Neural progenitor cell (in vitro differentiated cells): ENCODE measurements around the gene NR3C2. TPM values are rescaled to one million over a fixed set of nuclear protein-coding genes. Genes with fewer than 3 reads are reported as not detected.

Source experiments
- DNase-seq: peaks from one replicate; pipeline ENCODE4 v3.0.0-alpha.2; 2016; ENCODE audit warnings: low spot score
- H2AFZ ChIP-seq: fragments of 200-600 bp; sonication (generic); replicated peaks from 2 replicates; pipeline ENCODE4 v1.6.1; 2016; ENCODE audit warnings: antibody characterized with exemption
- H3F3A ChIP-seq: fragments of 200-600 bp; sonication (generic); 2 replicates; pipeline ENCODE4 v1.6.1; 2016; ENCODE audit warnings: antibody characterized with exemption, low read depth
- H3K27ac ChIP-seq: fragments of 200-600 bp; sonication (generic); 2 replicates; pipeline ENCODE4 v1.5.1; 2016; ENCODE audit warnings: mild to moderate bottlenecking
- H3K27me3 ChIP-seq: fragments of 200-600 bp; sonication (generic); 2 replicates; pipeline ENCODE4 v1.6.1; 2016; ENCODE audit warnings: mild to moderate bottlenecking, moderate library complexity
- H3K36me3 ChIP-seq: fragments of 200-600 bp; sonication (generic); 2 replicates; pipeline ENCODE4 v1.5.1; 2016
- H3K4me1 ChIP-seq: fragments of 200-600 bp; sonication (generic); 2 replicates; pipeline ENCODE4 v1.6.1; 2016; ENCODE audit warnings: mixed run types
- H3K4me2 ChIP-seq: fragments of 200-600 bp; sonication (generic); 2 replicates; pipeline ENCODE4 v1.6.1; 2016
- H3K4me3 ChIP-seq: fragments of 200-600 bp; sonication (generic); 2 replicates; pipeline ENCODE4 v1.5.1; 2016
- H3K79me2 ChIP-seq: fragments of 200-600 bp; sonication (generic); 2 replicates; pipeline ENCODE4 v1.6.1; 2016; ENCODE audit warnings: low read depth
- H3K9ac ChIP-seq: fragments of 200-600 bp; sonication (generic); 2 replicates; pipeline ENCODE4 v1.6.1; 2016
- H3K9me3 ChIP-seq: fragments of 200-600 bp; sonication (generic); 2 replicates; pipeline ENCODE4 v1.5.1; 2016; ENCODE audit warnings: low read depth
- H4K20me1 ChIP-seq: fragments of 200-600 bp; sonication (generic); 2 replicates; pipeline ENCODE4 v1.6.1; 2016; ENCODE audit warnings: low read depth
- H3K27ac Mint-ChIP-seq: 3 replicates; pipeline ENCODE4 v1.8.0; 2021; ENCODE audit warnings: mixed read lengths
- H3K27me3 Mint-ChIP-seq: 2 replicates; pipeline ENCODE4 v1.8.0; 2022; ENCODE audit warnings: low read depth, mild to moderate bottlenecking, inconsistent platforms, moderate library complexity, mixed read lengths; ENCODE audit not compliant: insufficient read depth
- H3K36me3 Mint-ChIP-seq: 3 replicates; pipeline ENCODE4 v1.8.0; 2021; ENCODE audit warnings: mixed read lengths
- H3K4me1 Mint-ChIP-seq: 3 replicates; pipeline ENCODE4 v1.8.0; 2021; ENCODE audit warnings: mixed read lengths
- H3K4me3 Mint-ChIP-seq: 3 replicates; pipeline ENCODE4 v1.8.0; 2021; ENCODE audit warnings: mild to moderate bottlenecking, moderate library complexity, mixed read lengths
- H3K9me3 Mint-ChIP-seq: 3 replicates; pipeline ENCODE4 v1.8.0; 2020; ENCODE audit warnings: mixed read lengths
- EZH2 ChIP-seq: fragments of 200-600 bp; sonication (generic); IDR thresholded peaks from 2 replicates; pipeline ENCODE4 v1.6.1; 2017; ENCODE audit warnings: antibody characterized with exemption, mild to moderate bottlenecking, moderate library complexity
- EZH2phosphoT487 ChIP-seq: fragments of 200-600 bp; sonication (generic); IDR thresholded peaks from 2 replicates; pipeline ENCODE4 v1.6.1; 2017; ENCODE audit warnings: antibody characterized with exemption
- total RNA-seq: library from RNA; depleted of rRNA; stranded (reverse); fragments of >200 nt; gene quantifications from 2 replicates; pipeline ENCODE4 v1.2.3, GENCODE V29; 2015; ENCODE audit warnings: low replicate concordance
- TF ChIP-seq, protein P1 (sequence below): fragments of 200-600 bp; sonication (generic); IDR thresholded peaks from 2 replicates; pipeline ENCODE4 v1.5.1; 2017; ENCODE audit warnings: antibody characterized with exemption, mild to moderate bottlenecking

The NR3C2 gene
- total RNA-seq, 1 donor from 2014 or later: 0.73 TPM

- TF ChIP-seq, protein P1, sequence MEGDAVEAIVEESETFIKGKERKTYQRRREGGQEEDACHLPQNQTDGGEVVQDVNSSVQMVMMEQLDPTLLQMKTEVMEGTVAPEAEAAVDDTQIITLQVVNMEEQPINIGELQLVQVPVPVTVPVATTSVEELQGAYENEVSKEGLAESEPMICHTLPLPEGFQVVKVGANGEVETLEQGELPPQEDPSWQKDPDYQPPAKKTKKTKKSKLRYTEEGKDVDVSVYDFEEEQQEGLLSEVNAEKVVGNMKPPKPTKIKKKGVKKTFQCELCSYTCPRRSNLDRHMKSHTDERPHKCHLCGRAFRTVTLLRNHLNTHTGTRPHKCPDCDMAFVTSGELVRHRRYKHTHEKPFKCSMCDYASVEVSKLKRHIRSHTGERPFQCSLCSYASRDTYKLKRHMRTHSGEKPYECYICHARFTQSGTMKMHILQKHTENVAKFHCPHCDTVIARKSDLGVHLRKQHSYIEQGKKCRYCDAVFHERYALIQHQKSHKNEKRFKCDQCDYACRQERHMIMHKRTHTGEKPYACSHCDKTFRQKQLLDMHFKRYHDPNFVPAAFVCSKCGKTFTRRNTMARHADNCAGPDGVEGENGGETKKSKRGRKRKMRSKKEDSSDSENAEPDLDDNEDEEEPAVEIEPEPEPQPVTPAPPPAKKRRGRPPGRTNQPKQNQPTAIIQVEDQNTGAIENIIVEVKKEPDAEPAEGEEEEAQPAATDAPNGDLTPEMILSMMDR: no peak
- no peak for TF ChIP-seq EZH2phosphoT487
- no peak for TF ChIP-seq EZH2
- H3K9ac ChIP-seq: no peak overlapping the region
- Mint-ChIP-seq H3K4me3 (no peak overlapping the region), H3K27ac (no peak overlapping the region), H3K27me3 (peaks cover 3% of the 10 kb centered on the region), H3K4me1 (no peaks in the 10 kb centered on the region), H3K9me3 (no peaks in the 10 kb centered on the region), H3K36me3 (no peaks in the 10 kb centered on the region)
- no peak for DNase-seq
- H3K4me1 ChIP-seq: peaks cover 4% of the 10 kb centered on the region
- H3K4me3 ChIP-seq: no peak overlapping the region
- H3K27ac ChIP-seq: no peak overlapping the region
- no peaks in the 10 kb centered on the region for H3K27me3 ChIP-seq
- H2AFZ ChIP-seq: no peak overlapping the region
- no peaks in the 10 kb centered on the region for H3K36me3 ChIP-seq
- H3F3A ChIP-seq: no peaks in the 10 kb centered on the region
- H3K9me3 ChIP-seq: no peaks in the 10 kb centered on the region
- no peaks in the 10 kb centered on the region for H4K20me1 ChIP-seq
- no peak overlapping the region for H3K4me2 ChIP-seq
- H3K79me2 ChIP-seq: no peaks in the 10 kb centered on the region
Observed at GRCh38 chr4:148255344-148255720, 186.9 kb downstream of the NR3C2 start.

DNA sequence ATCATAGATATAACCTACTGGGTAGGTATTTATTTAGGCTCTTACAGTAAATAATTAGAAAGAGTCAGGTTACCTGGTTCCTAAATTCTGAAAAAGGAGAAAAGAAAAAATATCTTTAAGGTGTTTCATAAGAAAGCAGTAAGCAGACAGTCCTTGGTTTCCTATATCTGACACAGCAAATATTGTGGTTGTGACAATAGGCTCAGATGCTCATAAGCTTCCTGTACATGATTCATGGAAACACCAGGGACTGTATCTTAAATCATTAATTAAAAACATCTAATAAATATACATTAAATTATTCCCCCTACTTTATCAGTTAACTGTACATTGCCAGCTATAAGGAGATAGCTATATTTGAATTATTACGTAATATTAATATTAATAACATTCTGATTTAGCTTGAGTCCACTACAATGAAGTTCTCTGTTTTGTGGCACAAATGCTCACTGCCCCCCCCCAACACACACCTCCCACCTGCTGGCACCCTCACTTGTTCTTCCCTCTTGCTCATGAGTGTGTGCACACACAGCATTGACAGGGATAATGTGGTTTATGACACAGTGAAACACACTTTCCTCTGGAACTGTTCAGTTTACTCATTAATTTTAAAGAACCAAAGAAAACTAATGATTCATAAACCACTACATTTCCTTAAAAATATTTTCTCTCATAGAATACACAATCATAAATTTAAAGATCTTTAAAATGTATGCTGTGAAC is 187.4 kb downstream of the NR3C2 start:
- Histone ChIP-seq H3K9ac (no peak overlapping the region), H3K4me3 (no peak overlapping the region), H2AFZ (no peak overlapping the region), H4K20me1 (no peaks in the 10 kb centered on the region), H3K4me1 (peaks cover 4% of the 10 kb centered on the region), H3K36me3 (no peaks in the 10 kb centered on the region), H3K4me2 (no peak overlapping the region), H3K79me2 (no peaks in the 10 kb centered on the region), H3F3A (no peaks in the 10 kb centered on the region), H3K9me3 (no peaks in the 10 kb centered on the region), H3K27me3 (no peaks in the 10 kb centered on the region), H3K27ac (no peak overlapping the region)
- Mint-ChIP-seq H3K27ac (peak overlapping the region; percentile 57), H3K9me3 (no peaks in the 10 kb centered on the region), H3K36me3 (no peaks in the 10 kb centered on the region), H3K27me3 (peaks cover 3% of the 10 kb centered on the region), H3K4me1 (no peaks in the 10 kb centered on the region), H3K4me3 (no peak overlapping the region)
- no peak for DNase-seq
- TF ChIP-seq EZH2 (no peak), EZH2phosphoT487 (no peak)
- TF ChIP-seq, protein P1: no peak

DNA sequence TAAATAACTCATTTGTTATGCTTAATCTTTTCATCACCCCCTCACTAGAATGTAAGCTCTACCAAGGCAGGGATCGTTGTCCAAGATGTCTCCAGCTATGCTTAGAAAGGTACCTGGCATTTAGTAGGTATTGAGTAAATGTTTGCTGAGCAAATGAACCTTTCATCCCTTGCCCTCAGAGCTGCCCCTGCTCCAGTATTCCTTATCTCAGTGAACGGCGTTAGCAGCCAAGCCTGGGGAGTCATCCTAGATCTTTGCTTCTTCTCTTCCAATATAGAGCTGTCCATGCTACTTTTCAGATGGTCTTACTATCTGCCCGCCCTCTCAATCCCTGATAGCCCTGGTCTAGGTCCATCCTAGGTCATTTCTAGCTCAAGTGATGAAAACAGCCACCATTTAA is 188.4 kb downstream of the NR3C2 start:
- no peaks in the 10 kb centered on the region for H3K36me3 Mint-ChIP-seq
- no peaks in the 10 kb centered on the region for H3K4me1 Mint-ChIP-seq
- H3K27ac Mint-ChIP-seq: no peak overlapping the region

More for the DNA sequence above, 188.4 kb downstream of the NR3C2 start:
- Histone ChIP-seq H3K4me3 (no peak overlapping the region), H3K9ac (no peak overlapping the region), H3K36me3 (no peaks in the 10 kb centered on the region), H4K20me1 (no peaks in the 10 kb centered on the region), H3F3A (no peaks in the 10 kb centered on the region), H3K4me1 (peaks cover 4% of the 10 kb centered on the region), H3K9me3 (no peaks in the 10 kb centered on the region), H3K27ac (no peak overlapping the region), H3K4me2 (no peak overlapping the region), H3K79me2 (no peaks in the 10 kb centered on the region), H2AFZ (no peak overlapping the region), H3K27me3 (no peaks in the 10 kb centered on the region)
- no peaks in the 10 kb centered on the region for H3K9me3 Mint-ChIP-seq
- peaks cover 3% of the 10 kb centered on the region for H3K27me3 Mint-ChIP-seq
- DNase-seq: no peak
- no peak overlapping the region for H3K4me3 Mint-ChIP-seq
- TF ChIP-seq, protein P1: no peak
- TF ChIP-seq EZH2 (no peak), EZH2phosphoT487 (no peak)
